WI38 (cell line): ENCODE data around the gene ZDHHC18.

ENCODE experiments used
- H3K4me3 ChIP-seq: 2 replicates; pipeline ENCODE4 v1.5.1; 2011; ENCODE audit warnings: low read depth, mild to moderate bottlenecking, control low read depth, low read length
- CTCF ChIP-seq: IDR thresholded peaks from 2 replicates; pipeline ENCODE4 v1.5.1; 2012; ENCODE audit warnings: low read depth, mild to moderate bottlenecking, control low read depth, low read length

The ZDHHC18 gene

GRCh38 chr1:26788515-26788785, 38.0 kb upstream of the ZDHHC18 start:
- TF ChIP-seq CTCF, result no peak
- H3K4me3 ChIP-seq, result peak overlapping the region; percentile 61

- H3K4me3 ChIP-seq, result peak overlapping the region; percentile 61
Measured at GRCh38 chr1:26788836-26789611, 37.5 kb upstream of the ZDHHC18 start.

GRCh38 chr1:26789612-26789865, 36.9 kb upstream of the ZDHHC18 start:
- TF ChIP-seq CTCF, result no peak
- no peak overlapping the region for H3K4me3 ChIP-seq

More at GRCh38 chr1:26788836-26789611, 37.5 kb upstream of the ZDHHC18 start:
- TF ChIP-seq CTCF, result peak; percentile 89

- no peak for TF ChIP-seq CTCF
- no peak overlapping the region for H3K4me3 ChIP-seq
Measured at GRCh38 chr1:26789931-26790330, 36.6 kb upstream of the ZDHHC18 start.

- no peak overlapping the region for H3K4me3 ChIP-seq
- no peak for TF ChIP-seq CTCF
Measured at GRCh38 chr1:26790551-26790953, 35.9 kb upstream of the ZDHHC18 start.

- no peak overlapping the region for H3K4me3 ChIP-seq
Measured at GRCh38 chr1:26791148-26791547, 35.3 kb upstream of the ZDHHC18 start.

GRCh38 chr1:26791626-26792025, 34.9 kb upstream of the ZDHHC18 start:
- no peak overlapping the region for H3K4me3 ChIP-seq
- no peak for TF ChIP-seq CTCF

More at GRCh38 chr1:26791148-26791547, 35.3 kb upstream of the ZDHHC18 start:
- TF ChIP-seq CTCF, result no peak
